OCI-LY7 (cell line): Measurements from ENCODE around the gene UBE3C.
A peak's percentile ranks its signal among the peaks of the same experiment; 100 is the strongest.

Source experiments
- EZH2phosphoT487 ChIP-seq: fragments of 200-600 bp; sonication (generic); IDR thresholded peaks from 2 replicates; pipeline ENCODE4 v1.6.1; 2018; ENCODE audit warnings: low read depth, borderline replicate concordance, mild to moderate bottlenecking, mixed run types, antibody characterized with exemption, low read length, moderate library complexity, mixed read lengths
- TF ChIP-seq, protein P1 (sequence below): fragments of 200-600 bp; sonication (generic); conservative IDR thresholded peaks from 2 replicates; pipeline ENCODE4 v1.5.1; 2014; ENCODE audit warnings: mild to moderate bottlenecking, antibody characterized with exemption, low read length, moderate library complexity, mixed read lengths

DNA sequence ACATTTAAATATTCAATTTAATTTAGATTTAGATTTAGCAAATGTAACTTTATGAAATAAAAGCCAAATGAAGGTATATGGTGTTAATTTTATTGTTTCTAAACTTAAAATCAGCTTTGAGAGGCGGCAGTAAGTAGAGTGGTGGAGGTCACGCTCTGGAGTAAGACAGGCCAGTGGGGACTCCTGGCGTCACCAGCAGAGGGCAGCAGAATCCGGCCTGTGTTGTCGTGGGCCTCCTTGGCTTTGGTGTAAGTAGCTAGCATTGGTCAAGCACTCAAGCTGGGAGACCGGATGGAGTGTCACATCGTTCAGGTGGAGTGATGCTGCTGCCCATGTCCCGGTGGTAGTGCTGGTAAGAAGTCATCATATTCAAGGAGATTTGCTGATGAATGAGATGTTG is 99.4 kb downstream of the UBE3C start:
- TF ChIP-seq, protein P1, sequence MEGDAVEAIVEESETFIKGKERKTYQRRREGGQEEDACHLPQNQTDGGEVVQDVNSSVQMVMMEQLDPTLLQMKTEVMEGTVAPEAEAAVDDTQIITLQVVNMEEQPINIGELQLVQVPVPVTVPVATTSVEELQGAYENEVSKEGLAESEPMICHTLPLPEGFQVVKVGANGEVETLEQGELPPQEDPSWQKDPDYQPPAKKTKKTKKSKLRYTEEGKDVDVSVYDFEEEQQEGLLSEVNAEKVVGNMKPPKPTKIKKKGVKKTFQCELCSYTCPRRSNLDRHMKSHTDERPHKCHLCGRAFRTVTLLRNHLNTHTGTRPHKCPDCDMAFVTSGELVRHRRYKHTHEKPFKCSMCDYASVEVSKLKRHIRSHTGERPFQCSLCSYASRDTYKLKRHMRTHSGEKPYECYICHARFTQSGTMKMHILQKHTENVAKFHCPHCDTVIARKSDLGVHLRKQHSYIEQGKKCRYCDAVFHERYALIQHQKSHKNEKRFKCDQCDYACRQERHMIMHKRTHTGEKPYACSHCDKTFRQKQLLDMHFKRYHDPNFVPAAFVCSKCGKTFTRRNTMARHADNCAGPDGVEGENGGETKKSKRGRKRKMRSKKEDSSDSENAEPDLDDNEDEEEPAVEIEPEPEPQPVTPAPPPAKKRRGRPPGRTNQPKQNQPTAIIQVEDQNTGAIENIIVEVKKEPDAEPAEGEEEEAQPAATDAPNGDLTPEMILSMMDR, result peak; percentile 57
- no peak for TF ChIP-seq EZH2phosphoT487
